Measurements from ENCODE around the gene FAU. TPM values are rescaled to one million over a fixed set of nuclear protein-coding genes. Genes with fewer than 3 reads are reported as not detected.

The FAU gene
- 1,000 to 10,000 TPM; 1,141 to 2,272 (median 1,835) TPM for total RNA-seq
- polyA plus RNA-seq, result 1,000 to 10,000 TPM; 1,053 to 1,798 TPM
- long read RNA-seq, donor 1, transcript FAU-208 (1 exons, 1,484 nt), result minor isoform, 5 of 319 reads
- long read RNA-seq, donor 1, transcript FAU-207 (5 exons, 847 nt), result major isoform, 279 of 319 reads
- long read RNA-seq, donor 1, transcript FAU-202 (3 exons, 533 nt), result minor isoform, 9 of 319 reads
- long read RNA-seq, donor 1, transcript FAU-209 (4 exons, 697 nt), result minor isoform, 7 of 319 reads
- long read RNA-seq, donor 1, partial matches to known transcripts, result 12 of 319 reads
- long read RNA-seq, donor 1, other reads (novel, unspliced or antisense), result 2 of 319 reads
- long read RNA-seq, donor 2, transcript FAU-202 (3 exons, 533 nt), result minor isoform, 10 of 574 reads
- long read RNA-seq, donor 2, transcript FAU-207 (5 exons, 847 nt), result major isoform, 444 of 574 reads
- long read RNA-seq, donor 2, transcript FAU-208 (1 exons, 1,484 nt), result minor isoform, 11 of 574 reads
- long read RNA-seq, donor 2, transcript FAU-209 (4 exons, 697 nt), result minor isoform, 45 of 574 reads
- long read RNA-seq, donor 2, partial matches to known transcripts, result 18 of 574 reads
- long read RNA-seq, donor 2, other reads (novel, unspliced or antisense), result 38 of 574 reads
- long read RNA-seq, donor 3, transcript FAU-209 (4 exons, 697 nt), result minor isoform, 7 of 657 reads
- long read RNA-seq, donor 3, transcript FAU-207 (5 exons, 847 nt), result major isoform, 609 of 657 reads
- long read RNA-seq, donor 3, transcript FAU-208 (1 exons, 1,484 nt), result minor isoform, 18 of 657 reads
- long read RNA-seq, donor 3, partial matches to known transcripts, result 17 of 657 reads
- long read RNA-seq, donor 3, other reads (novel, unspliced or antisense), result 1 of 657 reads

- H3K27me3 ChIP-seq, result no peaks in the 10 kb centered on the region
- peak within 1 kb of the TSS; percentile 71 for H3K4me3 ChIP-seq
- H3K4me1 ChIP-seq (ENCODE audit: insufficient read depth), result no peaks in the 10 kb centered on the region
- intact Hi-C loops (cut with DNase I), result loop anchor here in 2 of 4 donors (5.0 kb wide), 2 partner anchors 110 to 280 kb away; partner anchors contain the start of genes ARL2 (in 1 of the 2) and CDC42BPG (in 1 of the 2)
- 0% methylated on average over 64 of the region's 64 CpGs for WGBS, 3 donors
- peak; percentile 97 to 99 (median 98) for DNase-seq
- TF ChIP-seq POLR2A (IDR thresholded peaks at IDR 0.05) (peak; percentile 86), EP300 (IDR thresholded peaks at IDR 0.05) (no peak)
- H3K36me3 ChIP-seq, result no peaks in the 10 kb centered on the region
- peak within 1 kb of the TSS; percentile 69 to 84 for H3K27ac ChIP-seq
- no peaks in the 10 kb centered on the region for H3K9me3 ChIP-seq
These were observed at the start of gene FAU, which contains the start of gene MRPL49 for GRCh38 chr11:65121865-65122696. Gene FAU, minus strand, starts transcription at chr11:65122134. Its CDS starts 321 bp downstream, at chr11:65121813. Gene MRPL49, plus strand, starts transcription at chr11:65122321. Its CDS starts 26 bp downstream, at chr11:65122347.

GRCh38 chr11:65170058-65170534 is 48.2 kb upstream of the FAU start, which contains the start of gene SPDYC:
Gene SPDYC, plus strand, starts transcription at chr11:65170233. Its CDS starts 1,125 bp downstream, at chr11:65171358.
- TF ChIP-seq POLR2A (IDR thresholded peaks at IDR 0.05) (no peak), EP300 (IDR thresholded peaks at IDR 0.05) (no peak), CTCF (IDR thresholded peaks at IDR 0.05) (no peak)
- WGBS, 3 donors, result 92 to 93% (median 92%) methylated on average over 21 of the region's 21 CpGs
- Histone ChIP-seq H3K4me3 (no peak within 1 kb of the TSS), H3K4me1 (ENCODE audit: insufficient read depth) (peaks cover 3% of the 10 kb centered on the region), H3K36me3 (no peaks in the 10 kb centered on the region), H3K9me3 (no peaks in the 10 kb centered on the region), H3K27ac (no peak within 1 kb of the TSS), H3K27me3 (no peaks in the 10 kb centered on the region)
- no peak for DNase-seq
- intact Hi-C loops (cut with DNase I), result no loop called here

GRCh38 chr11:65169164-65169641 is 47.3 kb upstream of the FAU start:
- 41 to 61% (median 48%) methylated on average over 11 of the region's 11 CpGs for WGBS, 3 donors
- Histone ChIP-seq H3K36me3 (no peaks in the 10 kb centered on the region), H3K4me3 (no peak overlapping the region), H3K27me3 (no peaks in the 10 kb centered on the region), H3K27ac (no peak overlapping the region), H3K9me3 (no peaks in the 10 kb centered on the region), H3K4me1 (ENCODE audit: insufficient read depth) (peaks cover 3% of the 10 kb centered on the region)
- DNase-seq, result no peak
- TF ChIP-seq POLR2A (IDR thresholded peaks at IDR 0.05), result no peak
- TF ChIP-seq CTCF (IDR thresholded peaks at IDR 0.05), result no peak
- TF ChIP-seq EP300 (IDR thresholded peaks at IDR 0.05), result no peak
- intact Hi-C loops (cut with DNase I), result no loop called here

GRCh38 chr11:65167656-65168055 is 45.7 kb upstream of the FAU start:
- no peaks in the 10 kb centered on the region for H3K9me3 ChIP-seq
- no peak overlapping the region for H3K27ac ChIP-seq
- no peaks in the 10 kb centered on the region for H3K27me3 ChIP-seq
- DNase-seq, result peak in 1 of 5 donors; percentile 9
- WGBS, 3 donors, result 86 to 93% (median 89%) methylated on average over 3 of the region's 3 CpGs
- no peak overlapping the region for H3K4me3 ChIP-seq
- intact Hi-C loops (cut with DNase I), result no loop called here
- TF ChIP-seq POLR2A (IDR thresholded peaks at IDR 0.05), result no peak
- no peak for TF ChIP-seq EP300 (IDR thresholded peaks at IDR 0.05)
- no peak for TF ChIP-seq CTCF (IDR thresholded peaks at IDR 0.05)
- no peaks in the 10 kb centered on the region for H3K36me3 ChIP-seq
- peaks cover 3% of the 10 kb centered on the region for H3K4me1 ChIP-seq (ENCODE audit: insufficient read depth)

Measured in ovary (tissue), 10 donors.